Raji (cell line): Measurements from ENCODE around the gene SNCA.

Experiments
- POLR2A ChIP-seq: IDR thresholded peaks from 2 replicates; pipeline ENCODE4 v1.6.1; 2011; ENCODE audit warnings: low read depth, low read length, control low read depth; ENCODE audit not compliant: insufficient read depth

The SNCA gene

DNA sequence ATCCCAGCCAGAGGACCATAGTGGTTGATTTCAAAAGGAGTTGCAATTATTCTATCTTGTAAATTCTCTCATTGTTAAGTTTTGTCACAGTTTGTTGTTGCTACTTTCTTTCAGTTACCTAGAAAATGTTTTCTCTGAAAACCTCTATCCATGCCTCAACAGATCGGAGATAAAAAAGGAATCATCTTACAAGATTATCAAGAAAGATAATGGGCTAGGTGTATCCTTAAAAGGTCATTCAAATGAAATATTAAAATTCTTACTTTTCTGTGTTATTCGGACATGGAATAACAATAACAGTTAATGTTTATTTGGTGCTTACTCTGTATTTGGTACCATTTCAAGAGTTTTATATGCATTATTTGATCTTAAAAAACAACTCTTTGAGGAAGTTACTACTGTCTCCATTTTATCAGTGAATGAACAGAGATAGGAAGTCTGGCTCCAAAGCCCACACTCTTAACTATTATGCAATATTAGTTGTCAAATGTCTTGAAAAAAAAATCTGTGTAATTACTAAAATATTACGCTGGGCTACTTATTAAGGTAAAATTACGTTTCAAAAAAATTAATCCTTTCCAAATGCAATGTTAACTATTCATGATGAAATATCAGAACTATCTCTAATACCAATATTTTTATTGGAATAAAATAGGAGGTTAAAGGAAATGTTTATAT, 97.5 kb downstream of the SNCA start:
- TF ChIP-seq POLR2A, result no peak

DNA sequence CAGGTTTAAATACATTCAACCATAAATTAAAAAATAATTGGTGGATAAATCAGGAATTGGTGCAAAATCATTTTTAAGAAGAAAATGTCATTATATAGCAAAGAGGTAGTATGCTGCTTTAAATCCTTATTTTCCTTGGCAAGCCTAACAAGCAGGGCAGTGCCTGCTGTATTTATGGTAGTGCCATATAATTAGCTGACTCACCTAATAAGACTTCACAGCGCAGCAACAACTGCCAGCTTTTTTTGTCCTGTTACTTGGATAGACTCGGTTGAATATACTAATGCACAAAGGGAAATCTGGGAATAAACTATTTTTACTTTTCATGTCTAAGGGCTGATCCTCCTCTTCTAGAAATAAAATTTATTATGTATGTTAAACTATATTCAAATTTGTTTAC, 99.1 kb downstream of the SNCA start:
- TF ChIP-seq POLR2A, result no peak

- TF ChIP-seq POLR2A, result no peak
Measured at GRCh38 chr4:89733946-89734345, 103.0 kb downstream of the SNCA start.

- no peak for TF ChIP-seq POLR2A
Measured at GRCh38 chr4:89727238-89727637, 109.7 kb downstream of the SNCA start.

DNA sequence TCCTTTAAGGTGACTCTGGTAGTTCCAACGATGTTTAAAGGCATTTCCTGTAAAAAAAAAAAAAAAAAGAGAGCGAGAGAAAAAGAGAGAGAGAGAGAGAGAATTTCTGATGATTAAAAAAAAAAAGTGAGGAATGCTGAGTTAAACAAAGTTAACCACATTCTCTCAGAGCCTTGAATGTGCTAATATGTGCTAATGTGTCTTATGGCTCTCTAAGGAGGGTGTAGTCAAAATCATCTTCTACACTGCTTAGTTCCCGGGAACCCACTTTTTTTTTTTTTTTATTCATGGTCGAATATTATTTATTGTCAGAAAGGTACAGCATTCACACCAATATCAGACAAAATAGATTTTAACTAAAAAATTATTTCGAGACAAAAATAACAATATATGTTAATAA, 111.7 kb downstream of the SNCA start:
- TF ChIP-seq POLR2A, result no peak

DNA sequence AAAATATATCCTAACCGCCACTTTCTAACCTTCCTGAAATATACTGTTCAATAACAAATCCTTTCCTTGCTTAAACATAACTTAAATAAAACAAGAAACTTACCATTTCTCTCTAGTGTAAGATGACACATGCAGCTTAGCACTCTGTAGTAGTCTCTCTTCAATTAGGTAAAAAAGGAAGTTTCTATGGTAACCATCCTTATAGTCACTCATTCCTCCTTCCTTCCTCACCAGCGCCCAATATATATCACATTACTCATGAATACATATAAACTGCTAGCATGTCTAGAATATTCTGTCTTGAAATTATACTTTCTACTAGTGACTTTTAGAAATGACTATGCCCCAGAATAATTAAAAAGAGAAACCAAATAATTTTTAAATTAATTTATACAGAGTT, 112.2 kb downstream of the SNCA start:
- no peak for TF ChIP-seq POLR2A

- TF ChIP-seq POLR2A, result no peak
Measured at GRCh38 chr4:89723096-89723495, 113.9 kb downstream of the SNCA start.

GRCh38 chr4:89722517-89722916, 114.4 kb downstream of the SNCA start:
- no peak for TF ChIP-seq POLR2A

- TF ChIP-seq POLR2A, result no peak
Measured at GRCh38 chr4:89720981-89721380, 116.0 kb downstream of the SNCA start.

DNA sequence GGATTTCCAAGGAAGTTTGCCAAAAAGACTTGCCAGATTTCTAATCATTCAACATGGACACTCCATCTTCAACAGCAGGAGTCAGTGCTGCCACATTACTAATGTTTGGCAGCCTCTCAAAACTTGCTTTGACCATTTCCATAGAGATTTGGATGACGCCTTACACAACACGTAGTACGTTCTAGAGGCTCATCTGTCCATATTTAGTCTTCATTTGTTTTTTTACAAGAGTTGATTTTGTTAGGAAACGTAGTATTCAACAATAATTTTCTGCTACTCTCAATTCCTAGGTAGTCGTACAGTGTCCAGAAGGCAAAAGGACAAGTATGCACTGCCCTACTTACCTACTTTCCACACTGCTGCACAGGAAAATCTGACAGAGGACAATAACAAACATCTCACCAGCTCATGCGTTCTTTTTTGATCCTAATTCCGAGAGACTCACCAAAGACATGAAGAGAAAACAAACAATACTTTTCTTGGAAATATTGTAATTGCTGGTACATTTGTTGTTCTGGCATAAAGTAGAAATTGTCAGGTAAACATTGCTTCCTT, 117.3 kb downstream of the SNCA start:
- no peak for TF ChIP-seq POLR2A

GRCh38 chr4:89716893-89717292, 120.1 kb downstream of the SNCA start:
- no peak for TF ChIP-seq POLR2A

GRCh38 chr4:89715631-89716030, 121.3 kb downstream of the SNCA start:
- no peak for TF ChIP-seq POLR2A

- no peak for TF ChIP-seq POLR2A
Measured at GRCh38 chr4:89712827-89713226, 124.1 kb downstream of the SNCA start.

DNA sequence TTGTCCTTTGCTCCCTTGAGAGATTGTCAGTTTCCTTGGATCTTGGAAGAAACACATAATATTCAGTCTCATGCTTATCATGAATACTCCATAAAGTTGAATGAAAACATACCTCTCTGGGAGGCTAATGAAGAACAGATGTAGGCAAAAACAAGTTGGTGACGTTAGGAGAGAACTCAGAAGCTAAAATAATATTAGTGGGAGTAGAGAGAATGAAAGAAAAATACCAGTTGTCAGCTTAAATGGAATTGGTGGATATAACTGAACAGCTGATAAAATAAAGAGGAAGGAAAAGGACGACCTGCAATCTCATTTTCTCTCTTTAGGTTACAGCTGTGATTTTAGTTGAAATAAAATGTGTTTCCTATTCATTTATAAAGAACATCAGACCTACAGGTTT, 124.8 kb downstream of the SNCA start:
- no peak for TF ChIP-seq POLR2A

- no peak for TF ChIP-seq POLR2A
Measured at GRCh38 chr4:89708903-89709421, 128.0 kb downstream of the SNCA start.

GRCh38 chr4:89707467-89707866, 129.5 kb downstream of the SNCA start:
- no peak for TF ChIP-seq POLR2A
